PC-3 (cell line): ENCODE results near the gene SUMO2. TPM values are rescaled to one million over a fixed set of nuclear protein-coding genes. Genes with fewer than 3 reads are reported as not detected.
A peak's percentile ranks its signal among the peaks of the same experiment; 100 is the strongest.
"Not testable (repeated sequence)": the region's sequence is repeated elsewhere in the genome, so short reads cannot be mapped to it uniquely, and the experiment has no call there.

Experiments used
- ATAC-seq: fragments of 200-7000 bp; cut with Tn5 transposase; 2 replicates; pipeline ENCODE4 v1.9.1; 2020; ENCODE audit warnings: mild to moderate bottlenecking, moderate library complexity
- BruUV-seq: library from RNA; stranded (reverse); fragments of 400-500 nt; replicated peaks from 2 replicates; lab custom pipeline; 2021; lab: Mats Ljungman, UMichigan
- CTCF ChIA-PET: fragments of 300-600 bp; sonication (Branson Sonifier 250); formaldehyde crosslinking; loops from one replicate; lab custom pipeline; 2022; ENCODE audit warnings: antibody characterized with exemption; lab: Charles Lee
- POLR2A ChIA-PET: fragments of 300-600 bp; sonication (Branson Sonifier 250); formaldehyde crosslinking; loops from one replicate; lab custom pipeline; 2022; ENCODE audit warnings: antibody characterized with exemption; ENCODE audit not compliant: unreplicated experiment; lab: Charles Lee
- DNase-seq: peaks from one replicate; pipeline ENCODE4 v3.0.0-alpha.2; 2015
- H2AFZ ChIP-seq: fragments of 300-600 bp; sonication (generic); 2 replicates; pipeline ENCODE4 v1.6.0; 2016; ENCODE audit warnings: antibody characterized with exemption, low read length
- H3F3A ChIP-seq: fragments of 300-600 bp; sonication (generic); one replicate; pipeline ENCODE4 v1.6.0; 2017; ENCODE audit warnings: antibody characterized with exemption, low read length, control low read depth, mild to moderate bottlenecking; ENCODE audit not compliant: unreplicated experiment
- H3K27ac ChIP-seq: fragments of 300-600 bp; sonication (generic); 2 replicates; pipeline ENCODE4 v1.5.1; 2016; ENCODE audit warnings: mild to moderate bottlenecking, low read length
- H3K27me3 ChIP-seq: fragments of 300-600 bp; sonication (generic); 2 replicates; pipeline ENCODE4 v1.6.1; 2016; ENCODE audit warnings: low read length, mixed read lengths
- H3K36me3 ChIP-seq: fragments of 300-600 bp; sonication (generic); 2 replicates; pipeline ENCODE4 v1.6.1; 2016; ENCODE audit warnings: low read depth, mixed run types, low read length, mixed read lengths
- H3K4me1 ChIP-seq: fragments of 300-600 bp; sonication (generic); 2 replicates; pipeline ENCODE4 v1.5.1; 2016; ENCODE audit warnings: low read length; ENCODE audit not compliant: insufficient read depth
- H3K4me2 ChIP-seq: fragments of 300-600 bp; sonication (generic); 2 replicates; pipeline ENCODE4 v1.6.0; 2016; ENCODE audit warnings: low read length
- H3K4me3 ChIP-seq: fragments of 300-600 bp; sonication (generic); 2 replicates; pipeline ENCODE4 v1.5.1; 2016; ENCODE audit warnings: mild to moderate bottlenecking, low read length, mixed read lengths
- H3K79me2 ChIP-seq: fragments of 300-600 bp; sonication (generic); 2 replicates; pipeline ENCODE4 v1.6.1; 2017; ENCODE audit warnings: low read length, mixed read lengths
- H3K9ac ChIP-seq: fragments of 300-600 bp; sonication (generic); 2 replicates; pipeline ENCODE4 v1.6.0; 2016; ENCODE audit warnings: mild to moderate bottlenecking, low read length
- H3K9me2 ChIP-seq: fragments of 300-600 bp; sonication (generic); replicated peaks from 2 replicates; pipeline ENCODE4 v1.6.1; 2016; ENCODE audit warnings: mixed run types, low read length, mixed read lengths
- H3K9me3 ChIP-seq: fragments of 300-600 bp; sonication (generic); 2 replicates; pipeline ENCODE4 v1.6.1; 2016; ENCODE audit warnings: low read length, mixed read lengths
- H4K20me1 ChIP-seq: fragments of 300-600 bp; sonication (generic); 2 replicates; pipeline ENCODE4 v1.6.1; 2016; ENCODE audit warnings: low read length, mixed read lengths
- EZH2 ChIP-seq: fragments of 300-600 bp; sonication (generic); IDR thresholded peaks from one replicate; pipeline ENCODE4 v1.6.1; 2017; ENCODE audit warnings: antibody characterized with exemption, mild to moderate bottlenecking, low read length; ENCODE audit not compliant: unreplicated experiment
- EZH2phosphoT487 ChIP-seq: fragments of 300-600 bp; sonication (generic); IDR thresholded peaks from 2 replicates; pipeline ENCODE4 v1.6.1; 2018; ENCODE audit warnings: mild to moderate bottlenecking, antibody characterized with exemption, low read length, borderline replicate concordance
- intact Hi-C: fragments of 100-400 bp; cut with micrococcal nuclease; formaldehyde crosslinking; loops from 2 replicates; pipeline ENCODE4 v1.9.0; 2023
- total RNA-seq: library from RNA; depleted of rRNA; stranded (reverse); fragments of >200 nt; gene quantifications from 2 replicates; pipeline ENCODE4 v1.2.3, GENCODE V29; 2014
- TF ChIP-seq, protein P1 (sequence below): fragments of 300-600 bp; sonication (generic); conservative IDR thresholded peaks from 2 replicates; pipeline ENCODE4 v1.5.1; 2017; ENCODE audit warnings: antibody characterized with exemption, low read depth, mild to moderate bottlenecking, low read length

SUMO2 gene
- total RNA-seq, 1 experiment from 2014 or later, result 282 TPM

DNA sequence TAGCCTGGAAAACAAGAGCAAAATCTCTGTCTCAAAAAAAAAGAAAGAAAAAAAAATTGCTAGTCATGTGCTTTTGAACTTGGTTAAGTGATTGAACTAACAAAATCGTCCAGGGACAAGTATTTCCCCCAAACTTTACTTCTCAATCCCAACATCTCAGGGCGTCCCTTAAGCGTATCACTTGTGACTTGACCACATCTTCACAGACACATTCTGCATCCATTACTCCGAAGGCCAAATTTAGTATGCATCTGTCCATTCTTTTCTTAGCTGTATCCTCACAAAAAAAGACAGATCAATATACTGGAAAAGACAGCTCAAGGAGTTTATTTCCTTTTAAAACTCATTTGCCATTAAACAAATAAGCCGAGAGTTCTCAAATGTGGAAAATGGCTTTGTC, 22.5 kb downstream of the SUMO2 start:
- no TSS peak for BruUV-seq
- H3K27ac ChIP-seq, result peak overlapping the region; percentile 96
- no peak overlapping the region for H2AFZ ChIP-seq
- ChIA-PET POLR2A (interaction anchor here (0.6 kb wide), 1 partner anchor 237 kb away, joined by 3 read pairs; the partner anchor contains the start of gene USH1G), CTCF (interaction anchor here (1.6 kb wide), 1 partner anchor 41 kb away, joined by 7 read pairs; no protein-coding TSS in a partner anchor)
- peaks cover 10% of the 10 kb centered on the region; the same call in 1 of the 2 replicates for H3K36me3 ChIP-seq
- peak overlapping the region; percentile 16; the same call in 1 of the 2 replicates for H3K4me3 ChIP-seq
- no peak for DNase-seq
- H3K9me3 ChIP-seq, result no peaks in the 10 kb centered on the region
- H3K79me2 ChIP-seq, result peaks cover 14% of the 10 kb centered on the region
- TF ChIP-seq EZH2, result no peak
- TF ChIP-seq, protein P1, sequence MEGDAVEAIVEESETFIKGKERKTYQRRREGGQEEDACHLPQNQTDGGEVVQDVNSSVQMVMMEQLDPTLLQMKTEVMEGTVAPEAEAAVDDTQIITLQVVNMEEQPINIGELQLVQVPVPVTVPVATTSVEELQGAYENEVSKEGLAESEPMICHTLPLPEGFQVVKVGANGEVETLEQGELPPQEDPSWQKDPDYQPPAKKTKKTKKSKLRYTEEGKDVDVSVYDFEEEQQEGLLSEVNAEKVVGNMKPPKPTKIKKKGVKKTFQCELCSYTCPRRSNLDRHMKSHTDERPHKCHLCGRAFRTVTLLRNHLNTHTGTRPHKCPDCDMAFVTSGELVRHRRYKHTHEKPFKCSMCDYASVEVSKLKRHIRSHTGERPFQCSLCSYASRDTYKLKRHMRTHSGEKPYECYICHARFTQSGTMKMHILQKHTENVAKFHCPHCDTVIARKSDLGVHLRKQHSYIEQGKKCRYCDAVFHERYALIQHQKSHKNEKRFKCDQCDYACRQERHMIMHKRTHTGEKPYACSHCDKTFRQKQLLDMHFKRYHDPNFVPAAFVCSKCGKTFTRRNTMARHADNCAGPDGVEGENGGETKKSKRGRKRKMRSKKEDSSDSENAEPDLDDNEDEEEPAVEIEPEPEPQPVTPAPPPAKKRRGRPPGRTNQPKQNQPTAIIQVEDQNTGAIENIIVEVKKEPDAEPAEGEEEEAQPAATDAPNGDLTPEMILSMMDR, result no peak
- TF ChIP-seq EZH2phosphoT487, result no peak
- peak overlapping the region; percentile 76 for H3K9ac ChIP-seq
- intact Hi-C loops, result no loop called here
- ATAC-seq, result no peak
- no peaks in the 10 kb centered on the region for H3K9me2 ChIP-seq
- no peaks in the 10 kb centered on the region for H3K27me3 ChIP-seq
- peaks cover 41% of the 10 kb centered on the region for H3K4me1 ChIP-seq
- peaks cover 24% of the 10 kb centered on the region for H3F3A ChIP-seq
- peak overlapping the region; percentile 68 for H3K4me2 ChIP-seq
- H4K20me1 ChIP-seq, result no peaks in the 10 kb centered on the region

DNA sequence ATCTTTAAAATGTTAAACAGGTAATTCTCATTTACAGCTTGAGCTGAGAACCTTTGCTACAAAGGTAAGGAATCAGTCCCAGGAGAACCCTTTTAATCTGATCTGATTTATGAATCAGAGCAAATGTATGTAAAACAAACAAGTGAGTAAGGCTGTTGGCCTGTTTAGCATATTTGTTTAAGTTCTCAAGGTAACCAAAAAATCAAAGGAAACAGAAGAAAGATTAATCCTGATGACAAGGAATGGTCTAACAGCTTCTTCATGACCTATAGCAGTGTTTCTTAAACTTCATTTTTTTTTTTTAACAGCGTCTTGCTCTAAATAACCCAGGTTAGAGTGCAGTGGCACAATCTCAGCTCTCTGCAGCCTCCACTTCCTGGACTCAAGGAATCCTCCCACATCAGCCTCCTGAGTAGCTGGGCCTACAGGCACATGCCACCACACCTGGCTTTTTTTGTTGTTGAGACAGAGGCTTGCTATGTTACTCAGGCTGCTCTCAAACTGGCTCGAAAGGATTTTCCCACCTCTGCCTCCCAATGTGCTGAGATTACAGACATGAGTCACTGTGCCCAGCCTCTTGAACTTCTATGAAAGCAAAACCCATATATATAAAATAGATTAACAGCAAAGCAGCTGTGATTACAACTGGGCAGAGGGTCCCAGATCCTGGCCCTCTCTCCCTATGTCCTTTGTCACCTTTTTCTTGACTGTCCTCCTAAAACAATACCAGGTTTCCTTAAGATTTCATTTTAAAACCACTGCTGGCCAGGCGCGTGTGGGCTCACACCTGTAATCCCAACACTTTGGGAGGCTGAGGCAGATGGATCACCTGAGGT, 23.3 kb downstream of the SUMO2 start:
- H2AFZ ChIP-seq, result no peak overlapping the region
- intact Hi-C loops, result no loop called here
- H3K9ac ChIP-seq, result peak overlapping the region; percentile 76
- peak; percentile 98 for DNase-seq
- peaks cover 47% of the 10 kb centered on the region for H3K4me1 ChIP-seq
- TF ChIP-seq EZH2 (no peak), EZH2phosphoT487 (no peak)
- TF ChIP-seq, protein P1, result no peak
- H3K36me3 ChIP-seq, result peaks cover 6% of the 10 kb centered on the region; the same call in 1 of the 2 replicates
- peak overlapping the region; percentile 68 for H3K4me2 ChIP-seq
- H3K9me2 ChIP-seq, result no peaks in the 10 kb centered on the region
- no peaks in the 10 kb centered on the region for H3K9me3 ChIP-seq
- ATAC-seq, result peak; percentile 64
- peak overlapping the region; percentile 16; the same call in 1 of the 2 replicates for H3K4me3 ChIP-seq
- no peaks in the 10 kb centered on the region for H3K27me3 ChIP-seq
- peaks cover 17% of the 10 kb centered on the region for H3K79me2 ChIP-seq
- H3F3A ChIP-seq, result peaks cover 24% of the 10 kb centered on the region
- ChIA-PET CTCF (interaction anchor here (0.6 to 1.6 kb wide), 2 partner anchors 42 to 697 kb away, joined by 3 to 7 read pairs; no protein-coding TSS in a partner anchor), POLR2A (interaction anchor here (0.5 to 1.2 kb wide), 7 partner anchors 13 to 429 kb away, joined by 3 to 5 read pairs (median 3); partner anchors contain the start of genes NT5C and USH1G)
- H3K27ac ChIP-seq, result peak overlapping the region; percentile 96
- TSS peak; percentile 49 for BruUV-seq
- H4K20me1 ChIP-seq, result no peaks in the 10 kb centered on the region

DNA sequence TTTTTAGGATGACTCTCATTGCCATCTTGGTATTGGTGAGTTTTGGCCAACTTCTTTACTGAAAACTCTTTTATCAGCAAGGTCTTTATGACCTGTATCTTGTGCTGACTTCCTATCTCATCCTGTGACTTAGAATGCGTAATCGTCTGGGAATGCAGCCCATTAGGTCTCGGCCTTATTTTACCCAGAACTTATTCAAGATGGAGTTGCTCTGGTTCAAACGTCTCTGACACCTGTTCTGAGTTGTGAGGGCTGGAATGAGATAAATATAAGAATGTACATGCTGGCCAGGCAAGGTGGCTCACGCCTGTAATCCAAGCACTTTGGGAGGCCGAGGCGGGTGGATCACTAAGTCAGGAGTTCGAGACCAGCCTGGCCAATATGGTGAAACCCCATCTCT, 24.3 kb downstream of the SUMO2 start:
- Histone ChIP-seq H3K4me3 (0 out of 2 replicates have a peak overlapping the region, but pooled peaks have one; percentile 6), H3K9ac (peak overlapping the region; percentile 76), H3K27ac (peak overlapping the region; percentile 96), H3K4me2 (peak overlapping the region; percentile 60), H3F3A (peaks cover 24% of the 10 kb centered on the region), H3K79me2 (peaks cover 26% of the 10 kb centered on the region), H3K4me1 (peaks cover 47% of the 10 kb centered on the region)
- BruUV-seq, H2AFZ ChIP-seq, ATAC-seq, H4K20me1 ChIP-seq, H3K9me2 ChIP-seq, H3K9me3 ChIP-seq, intact Hi-C loops, H3K36me3 ChIP-seq, H3K27me3 ChIP-seq, CTCF ChIA-PET: not testable (repeated sequence)
- DNase-seq, result peak; percentile 86
- POLR2A ChIA-PET, result interaction anchor here (1.2 kb wide), 1 partner anchor 27 kb away, joined by 5 read pairs; the partner anchor contains the start of gene NT5C
